Spleen (tissue), 7 donors: ENCODE measurements around the gene CRB1.

Experiments
- CTCF ChIP-seq, 11 experiments: fragments of 200-600 bp in 7 of 11; fragments of 450-650 bp in 4 of 11; sonication (generic) in 4 of 11; IDR thresholded peaks in 8 of 11; conservative IDR thresholded peaks in 3 of 11; 1 replicate in 7 of 11; 2 replicates in 4 of 11; pipeline versions ENCODE4 v1.4.0 to v1.8.0; 2016 to 2021; ENCODE audit warnings: antibody characterized with exemption in 11 of 11, inconsistent platforms in 4 of 11, mild to moderate bottlenecking in 1 of 11
- POLR2A ChIP-seq, 3 donors: fragments of 450-650 bp; IDR thresholded peaks; one replicate each; pipeline ENCODE4 v1.5.1; 2017; ENCODE audit warnings: antibody characterized with exemption in 3 of 3, mild to moderate bottlenecking in 1 of 3
- donor health status: DM: no; HTN: no; CAD: no; lungs with moderate emphysema.
- donor health status: DM: no; HTN: no; CAD: no.
- donor health status: DM: no; HTN: no; CAD: no.

DNA sequence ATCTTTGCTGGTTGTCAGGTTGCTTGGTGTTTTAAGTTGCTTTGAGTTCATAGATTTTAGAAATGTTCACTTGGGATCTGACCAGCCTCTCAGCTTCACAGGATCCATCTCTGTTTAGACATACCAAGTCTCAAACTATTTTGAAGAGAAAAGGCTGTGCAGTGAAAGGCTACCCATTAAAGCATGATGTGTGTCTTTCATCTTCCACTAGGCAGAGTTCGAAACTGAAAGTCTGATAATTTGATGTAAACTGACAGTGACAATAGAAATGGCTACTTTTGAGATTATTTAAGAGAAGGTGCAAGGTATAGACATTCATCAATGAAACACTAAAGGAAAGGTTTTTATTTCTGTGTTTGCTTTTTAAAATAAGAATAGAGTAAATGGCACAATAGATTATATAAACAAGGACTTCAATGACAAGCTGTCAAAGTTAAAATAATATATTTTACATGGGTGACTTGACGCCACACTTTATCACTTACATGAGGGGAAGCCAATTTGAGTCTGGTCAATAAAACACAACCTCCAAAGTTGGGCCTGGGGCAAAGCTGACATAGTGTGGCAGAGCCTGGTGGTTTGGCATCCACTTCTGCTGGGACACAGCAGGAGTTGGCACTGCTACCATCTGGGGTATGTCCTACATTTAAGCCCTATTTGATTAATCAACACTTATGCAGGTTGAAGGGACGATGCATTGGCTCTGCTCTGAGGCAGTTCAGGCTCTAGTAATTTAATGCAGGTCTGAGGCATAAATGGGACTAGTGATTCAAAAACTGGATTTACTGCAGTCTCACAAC, 197.7 kb downstream of the CRB1 start:
- no peak for TF ChIP-seq CTCF (IDR thresholded peaks at IDR 0.05 in 8 of 11, conservative IDR thresholded peaks at IDR 0.05 in 3 of 11)
- TF ChIP-seq POLR2A (IDR thresholded peaks at IDR 0.05), result no peak
